NB4 (cell line): ENCODE data around the gene SELENOV.

ENCODE experiments used
- DNase-seq: peaks from one replicate; pipeline ENCODE4 v3.0.0; 2010; ENCODE audit warnings: low read depth
- H3K4me3 ChIP-seq: one replicate; pipeline ENCODE4 v1.5.1; 2011; ENCODE audit warnings: mild to moderate bottlenecking, low read depth, low read length, moderate library complexity
- MYC ChIP-seq: IDR thresholded peaks from 2 replicates; pipeline ENCODE4 v1.6.1; 2011; ENCODE audit warnings: low read depth, low read length
- POLR2A ChIP-seq: IDR thresholded peaks from 2 replicates; pipeline ENCODE4 v1.6.1; 2011; ENCODE audit warnings: mild to moderate bottlenecking; ENCODE audit not compliant: insufficient read length; ENCODE audit errors: extremely low read depth
- TF ChIP-seq, protein P1 (sequence below): IDR thresholded peaks from 2 replicates; pipeline ENCODE4 v1.6.1; 2011; ENCODE audit warnings: low read depth, low read length
- TF ChIP-seq, protein P2 (sequence below): IDR thresholded peaks from one replicate; pipeline ENCODE4 v1.5.1; 2012; ENCODE audit warnings: low read depth, low read length

The SELENOV gene

DNA sequence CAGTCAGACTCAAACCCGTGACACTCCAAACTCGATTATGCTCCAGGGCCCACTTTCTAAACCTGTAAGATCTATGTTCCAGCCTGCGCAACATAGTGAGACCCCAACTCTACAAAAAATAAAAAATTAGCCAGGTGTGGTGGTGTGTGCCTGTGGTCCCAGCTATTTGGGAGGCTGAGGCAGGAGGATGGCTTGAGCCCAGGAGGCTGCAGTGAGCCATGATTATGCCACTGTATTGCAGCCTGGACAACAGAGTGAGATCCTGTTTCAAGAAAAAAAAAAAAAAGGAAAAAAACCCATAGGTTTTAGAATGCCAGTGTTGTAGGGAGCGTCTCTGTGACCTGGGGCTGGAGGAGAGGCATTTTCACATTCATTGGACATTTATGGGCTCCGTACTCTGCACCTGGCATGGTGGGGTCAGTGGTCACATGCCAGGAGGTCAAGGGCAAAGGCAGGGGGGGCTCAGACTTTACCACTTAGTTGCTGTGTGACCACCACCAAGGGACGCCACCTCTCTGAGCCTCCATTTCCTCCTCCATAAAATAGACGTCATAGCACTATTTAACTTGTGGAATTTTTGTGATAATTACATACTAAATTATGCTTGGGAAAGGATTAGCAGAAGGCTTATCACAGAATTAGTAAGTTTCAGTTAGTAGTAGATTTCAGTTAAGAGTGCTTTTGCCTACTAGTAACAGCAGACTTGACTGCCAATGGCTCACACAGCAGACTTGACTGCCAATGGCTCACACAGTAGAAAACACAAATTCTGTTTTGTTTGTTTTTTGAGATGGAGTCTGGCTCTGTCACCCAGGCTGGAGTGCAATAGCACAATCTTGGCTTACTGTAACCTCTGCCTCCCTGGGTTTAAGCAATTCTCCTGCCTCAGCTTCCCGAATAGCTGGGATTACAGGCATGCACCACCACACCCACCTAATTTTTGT lies 5.9 kb downstream of the SELENOV start:
- TF ChIP-seq, protein P1, sequence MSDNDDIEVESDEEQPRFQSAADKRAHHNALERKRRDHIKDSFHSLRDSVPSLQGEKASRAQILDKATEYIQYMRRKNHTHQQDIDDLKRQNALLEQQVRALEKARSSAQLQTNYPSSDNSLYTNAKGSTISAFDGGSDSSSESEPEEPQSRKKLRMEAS, result no peak
- no peak for TF ChIP-seq POLR2A
- TF ChIP-seq, protein P2, sequence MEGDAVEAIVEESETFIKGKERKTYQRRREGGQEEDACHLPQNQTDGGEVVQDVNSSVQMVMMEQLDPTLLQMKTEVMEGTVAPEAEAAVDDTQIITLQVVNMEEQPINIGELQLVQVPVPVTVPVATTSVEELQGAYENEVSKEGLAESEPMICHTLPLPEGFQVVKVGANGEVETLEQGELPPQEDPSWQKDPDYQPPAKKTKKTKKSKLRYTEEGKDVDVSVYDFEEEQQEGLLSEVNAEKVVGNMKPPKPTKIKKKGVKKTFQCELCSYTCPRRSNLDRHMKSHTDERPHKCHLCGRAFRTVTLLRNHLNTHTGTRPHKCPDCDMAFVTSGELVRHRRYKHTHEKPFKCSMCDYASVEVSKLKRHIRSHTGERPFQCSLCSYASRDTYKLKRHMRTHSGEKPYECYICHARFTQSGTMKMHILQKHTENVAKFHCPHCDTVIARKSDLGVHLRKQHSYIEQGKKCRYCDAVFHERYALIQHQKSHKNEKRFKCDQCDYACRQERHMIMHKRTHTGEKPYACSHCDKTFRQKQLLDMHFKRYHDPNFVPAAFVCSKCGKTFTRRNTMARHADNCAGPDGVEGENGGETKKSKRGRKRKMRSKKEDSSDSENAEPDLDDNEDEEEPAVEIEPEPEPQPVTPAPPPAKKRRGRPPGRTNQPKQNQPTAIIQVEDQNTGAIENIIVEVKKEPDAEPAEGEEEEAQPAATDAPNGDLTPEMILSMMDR, result no peak
- TF ChIP-seq MYC, result no peak
- no peak for DNase-seq
- H3K4me3 ChIP-seq, result no peak overlapping the region

DNA sequence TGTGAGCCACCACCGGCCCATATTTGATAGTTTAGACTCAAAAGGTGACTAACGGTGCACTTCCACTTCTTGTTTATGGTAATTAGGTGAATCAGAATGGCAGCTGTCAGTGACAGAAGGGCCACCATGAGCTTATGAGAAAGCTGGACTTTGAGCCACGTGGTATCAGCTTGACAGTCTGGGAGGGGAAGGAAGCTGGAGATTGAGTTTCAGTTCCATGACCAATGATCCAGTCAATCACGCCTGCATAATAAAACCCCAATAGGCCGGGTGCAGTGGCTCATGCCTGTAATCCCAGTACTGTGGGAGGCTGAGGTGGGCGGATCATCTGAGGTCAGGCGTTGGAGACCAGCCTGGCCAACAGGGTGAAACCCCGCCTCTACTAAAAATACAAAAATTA lies 9.6 kb downstream of the SELENOV start:
- no peak for DNase-seq
- H3K4me3 ChIP-seq, result no peak overlapping the region
- TF ChIP-seq MYC (no peak), POLR2A (no peak)
- TF ChIP-seq, protein P2, result no peak

DNA sequence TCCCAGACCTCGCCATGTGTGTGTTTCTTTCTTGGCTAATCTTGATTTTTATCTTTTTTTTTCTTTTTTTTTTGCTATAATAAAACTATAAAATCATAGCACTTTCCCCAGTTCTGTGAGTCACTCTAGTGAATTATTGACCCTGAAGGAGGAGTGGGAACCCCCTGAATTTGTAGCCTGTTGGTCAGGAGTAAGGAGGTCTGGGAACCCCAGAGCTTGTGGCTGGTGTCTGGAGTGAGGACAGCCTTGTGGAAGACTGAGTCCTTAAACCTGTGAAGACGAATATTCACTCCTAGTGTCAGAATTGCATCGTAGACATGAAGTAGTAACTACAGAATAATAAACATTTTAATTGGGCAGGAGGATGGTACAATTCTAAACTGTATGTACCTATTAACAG lies 10.3 kb downstream of the SELENOV start:
- no peak overlapping the region for H3K4me3 ChIP-seq
- TF ChIP-seq, protein P2, result no peak
- TF ChIP-seq MYC, result no peak
- TF ChIP-seq POLR2A, result no peak
- TF ChIP-seq, protein P1, result no peak
- no peak for DNase-seq

DNA sequence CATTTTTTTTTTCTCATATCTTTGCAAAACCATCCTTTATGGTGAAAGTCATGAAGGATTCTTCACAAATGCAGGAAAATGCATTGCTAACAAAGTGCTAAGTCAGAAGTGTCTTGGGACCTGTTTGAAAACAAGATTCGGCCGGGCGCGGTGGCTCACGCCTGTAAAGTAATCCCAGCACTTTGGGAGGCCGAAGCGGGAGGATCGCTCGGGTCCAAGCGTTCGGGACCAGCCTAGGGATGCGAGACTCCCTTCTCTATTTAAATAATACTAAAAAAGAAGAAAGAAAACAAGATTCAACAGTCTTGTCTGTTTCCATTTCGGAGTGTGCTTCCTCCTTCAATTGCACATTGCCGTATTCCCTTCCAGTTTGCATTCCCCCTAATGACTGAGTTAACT lies 16.9 kb downstream of the SELENOV start:
- TF ChIP-seq MYC (no peak), POLR2A (no peak)
- TF ChIP-seq, protein P2, result no peak
- TF ChIP-seq, protein P1, result no peak
- DNase-seq, result no peak
- peak overlapping the region; percentile 84 for H3K4me3 ChIP-seq

DNA sequence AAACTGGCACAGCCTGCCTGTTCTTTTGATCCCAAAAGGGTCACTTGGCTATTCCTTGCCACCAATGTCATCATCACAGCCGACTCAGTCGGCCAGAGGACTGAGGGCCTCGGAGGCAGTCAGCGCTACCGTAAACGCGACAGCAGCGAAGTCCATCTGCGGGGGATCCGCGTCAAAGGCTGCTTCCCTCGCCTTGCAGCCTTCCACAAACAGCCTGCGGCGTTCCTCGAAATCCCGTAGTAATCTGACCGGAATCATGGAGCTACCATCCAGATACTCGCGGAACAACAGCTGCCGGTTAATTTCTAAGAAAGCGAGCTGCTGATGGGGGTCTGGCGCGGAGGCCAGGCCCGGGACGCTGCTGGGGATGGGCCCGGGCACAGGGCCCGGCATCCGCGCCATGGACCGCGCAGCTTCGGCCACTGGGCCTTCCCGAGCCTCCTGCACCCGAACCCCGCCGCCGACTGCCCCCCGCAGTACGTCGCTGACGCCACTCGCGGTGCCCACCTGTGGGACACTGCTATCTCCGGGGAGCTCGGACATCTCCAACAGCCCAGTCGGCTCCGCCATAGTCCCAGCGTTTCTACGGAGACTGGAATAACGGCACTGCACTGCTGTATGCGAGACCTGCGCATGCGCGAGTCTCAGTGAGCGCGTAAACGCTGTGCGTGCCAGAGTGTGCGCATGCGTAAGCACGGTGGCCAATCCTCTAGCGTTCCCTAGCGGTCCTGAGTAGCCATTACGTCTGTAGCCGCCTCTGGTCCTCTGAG lies 17.5 kb downstream of the SELENOV start, which contains the start of gene EID2B:
TSS of gene EID2B (minus strand) at position 620 of the 770 bp plus-strand sequence. CDS start at position 570, 50 bp downstream.
- TF ChIP-seq, protein P1, result no peak
- peak; percentile 58 for TF ChIP-seq POLR2A
- TF ChIP-seq, protein P2, result peak; percentile 76
- TF ChIP-seq MYC, result 0 out of 2 replicates have a peak, but pooled peaks have one; percentile 44
- peak within 1 kb of the TSS; percentile 84 for H3K4me3 ChIP-seq
- peak; percentile 90 for DNase-seq
